ENCODE data around the gene KLHL40.

Gene KLHL40

GRCh38 chr3:42691816-42692666 is 6.7 kb downstream of the KLHL40 start:
- DNase-seq, result no peak

- DNase-seq, result no peak
Measured at GRCh38 chr3:42692667-42693529, 7.6 kb downstream of the KLHL40 start.

GRCh38 chr3:42693530-42693930 is 8.2 kb downstream of the KLHL40 start:
- no peak for DNase-seq

- no peak for DNase-seq
Measured at GRCh38 chr3:42694366-42694765, 9.0 kb downstream of the KLHL40 start.

- DNase-seq, result no peak
Measured at GRCh38 chr3:42696356-42697288, 11.3 kb downstream of the KLHL40 start.

- no peak for DNase-seq
Measured at GRCh38 chr3:42697289-42698051, 12.1 kb downstream of the KLHL40 start.

GRCh38 chr3:42698216-42698910 is 13.0 kb downstream of the KLHL40 start:
- no peak for DNase-seq

- DNase-seq, result no peak
Measured at GRCh38 chr3:42698911-42699230, 13.5 kb downstream of the KLHL40 start.

- no peak for DNase-seq
Measured at GRCh38 chr3:42699511-42699971, 14.2 kb downstream of the KLHL40 start.

- DNase-seq, result no peak
Measured at GRCh38 chr3:42700366-42701288, 15.3 kb downstream of the KLHL40 start.

GRCh38 chr3:42701371-42702065 is 16.2 kb downstream of the KLHL40 start:
- DNase-seq, result no peak

GRCh38 chr3:42702066-42702951 is 17.0 kb downstream of the KLHL40 start, which contains the start of gene HHATL:
HHATL (minus strand) TSS chr3:42702798; CDS start chr3:42700826, 1,972 bp downstream.
- DNase-seq, result peak; percentile 31

- DNase-seq, result no peak
Measured at GRCh38 chr3:42702982-42703694, 17.8 kb downstream of the KLHL40 start.

GRCh38 chr3:42703695-42704025 is 18.3 kb downstream of the KLHL40 start:
- DNase-seq, result no peak

GRCh38 chr3:42704136-42704841 is 19.0 kb downstream of the KLHL40 start:
- DNase-seq, result no peak

- DNase-seq, result no peak
Measured at GRCh38 chr3:42705058-42705767, 19.9 kb downstream of the KLHL40 start.
